NCI-H510A treated with DMSO at 0.1 percent for 48 hours (cell line): ENCODE data around the gene RNPS1.
A peak's percentile ranks its signal among the peaks of the same experiment; 100 is the strongest.
"Not testable (repeated sequence)": the region's sequence is repeated elsewhere in the genome, so short reads cannot be mapped to it uniquely, and the experiment has no call there.

ENCODE experiments used
- DNase-seq: peaks from one replicate; lab custom pipeline; 2025; lab: John Stamatoyannopoulos, UW

RNPS1 gene

GRCh38 chr16:2257726-2258125, 10.2 kb downstream of the RNPS1 start:
- no peak for DNase-seq

- no peak for DNase-seq
These were observed 11.3 kb downstream of the RNPS1 start for GRCh38 chr16:2256531-2257140.

GRCh38 chr16:2253293-2253692, 14.6 kb downstream of the RNPS1 start:
- DNase-seq, result no peak

- no peak for DNase-seq
These were observed 15.1 kb downstream of the RNPS1 start for GRCh38 chr16:2252806-2253148.

- peak; percentile 83 for DNase-seq
These were observed 16.4 kb downstream of the RNPS1 start, which contains the start of gene ECI1 for GRCh38 chr16:2251296-2252111. TSS of gene ECI1 (minus strand) at chr16:2251587. CDS start at chr16:2251566, 21 bp downstream.

GRCh38 chr16:2250652-2251295, 17.2 kb downstream of the RNPS1 start:
- peak; percentile 28 for DNase-seq

GRCh38 chr16:2246301-2246885, 21.5 kb downstream of the RNPS1 start:
- DNase-seq, result no peak

GRCh38 chr16:2244926-2245795, 22.8 kb downstream of the RNPS1 start:
- no peak for DNase-seq

GRCh38 chr16:2244301-2244700, 23.6 kb downstream of the RNPS1 start:
- peak; percentile 6 for DNase-seq

- no peak for DNase-seq
These were observed 24.1 kb downstream of the RNPS1 start for GRCh38 chr16:2243781-2244180.

GRCh38 chr16:2243031-2243528, 24.8 kb downstream of the RNPS1 start:
- no peak for DNase-seq

GRCh38 chr16:2242598-2242997, 25.3 kb downstream of the RNPS1 start:
- no peak for DNase-seq

- DNase-seq, result not testable (repeated sequence)
These were observed 27.6 kb downstream of the RNPS1 start for GRCh38 chr16:2240331-2240730.

- peak; percentile 20 for DNase-seq
These were observed 28.9 kb downstream of the RNPS1 start for GRCh38 chr16:2238838-2239675.

GRCh38 chr16:2238150-2238837, 29.6 kb downstream of the RNPS1 start:
- DNase-seq, result no peak

GRCh38 chr16:2237493-2238149, 30.3 kb downstream of the RNPS1 start:
- no peak for DNase-seq

GRCh38 chr16:2237102-2237482, 30.8 kb downstream of the RNPS1 start:
- no peak for DNase-seq

GRCh38 chr16:2236337-2237101, 31.4 kb downstream of the RNPS1 start, which contains the start of gene DNASE1L2:
TSS of gene DNASE1L2 (plus strand) at chr16:2236444. CDS start at chr16:2236817, 373 bp downstream.
- no peak for DNase-seq
